Heart left ventricle (tissue), 13 donors: ENCODE measurements around the gene SLC22A23.

Experiments
- POLR2A ChIP-seq, 2 donors: fragments of 450-650 bp; IDR thresholded peaks; one replicate each; pipeline ENCODE4 v1.6.1; 2017; ENCODE audit warnings: antibody characterized with exemption in 2 of 2, mild to moderate bottlenecking in 2 of 2, moderate library complexity in 2 of 2
- TF ChIP-seq, protein P1 (sequence below), 12 donors: fragments of 200-600 bp; sonication (generic) in 4 of 12; IDR thresholded peaks; one replicate each; pipeline versions ENCODE4 v1.5.0 to v1.8.0; 2018 to 2022; ENCODE audit warnings: antibody characterized with exemption in 12 of 12, mild to moderate bottlenecking in 5 of 12
- donor health status: ischemic (EF 13 %, LVEDD 7.1; RV severe dilation, severe dysfunction).
- donor health status: DM: no; HTN: yes; CAD: no.
- donor health status: DM: no; HTN: no; CAD: no.
- donor health status: ischemic (EF 25% LVEDD 6.9; RV normal size, moderate dysfunction).
- donor health status: ischemic (EF 25% LVEDD 5.7; RV mildly dilated, moderate dysfunction).
- donor health status: ischemic (EF 35%, LVEDD 5.7; RV mildly dilated, moderate dysfunction).
- donor health status: nonischemic (EF 11% LVEDD 7.7; RV severe dilation, severe dysfunction).
- donor health status: DM: yes; HTN: yes; CAD: no.
- donor health status: PGD.
- donor health status: ischemic (EF 29% LVEDD 5.4; RV normal size, mild dysfunction).
- donor health status: nonischemic (EF 23%, LVEDD 6.1; RV moderate dilation, normal function).

DNA sequence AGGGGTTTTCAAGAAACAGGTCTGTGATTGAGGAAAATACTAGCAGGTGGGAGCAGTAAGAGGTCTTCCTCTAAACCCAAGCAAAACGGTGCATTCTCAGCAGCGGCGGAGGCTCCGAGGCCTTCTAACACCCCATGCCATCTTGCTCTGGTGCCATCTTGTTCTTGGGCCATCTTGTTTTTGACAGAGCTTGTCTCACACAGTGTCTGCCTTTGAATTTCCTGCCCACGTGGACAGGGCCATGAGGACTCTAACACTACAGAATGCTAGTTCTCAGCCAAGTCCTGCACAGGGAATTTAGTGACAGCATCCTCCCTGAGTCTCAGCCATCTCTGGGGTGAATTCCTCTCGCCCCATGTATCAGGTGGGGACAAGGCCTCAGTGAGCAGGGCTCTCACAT, 121.7 kb downstream of the SLC22A23 start:
- TF ChIP-seq, protein P1, sequence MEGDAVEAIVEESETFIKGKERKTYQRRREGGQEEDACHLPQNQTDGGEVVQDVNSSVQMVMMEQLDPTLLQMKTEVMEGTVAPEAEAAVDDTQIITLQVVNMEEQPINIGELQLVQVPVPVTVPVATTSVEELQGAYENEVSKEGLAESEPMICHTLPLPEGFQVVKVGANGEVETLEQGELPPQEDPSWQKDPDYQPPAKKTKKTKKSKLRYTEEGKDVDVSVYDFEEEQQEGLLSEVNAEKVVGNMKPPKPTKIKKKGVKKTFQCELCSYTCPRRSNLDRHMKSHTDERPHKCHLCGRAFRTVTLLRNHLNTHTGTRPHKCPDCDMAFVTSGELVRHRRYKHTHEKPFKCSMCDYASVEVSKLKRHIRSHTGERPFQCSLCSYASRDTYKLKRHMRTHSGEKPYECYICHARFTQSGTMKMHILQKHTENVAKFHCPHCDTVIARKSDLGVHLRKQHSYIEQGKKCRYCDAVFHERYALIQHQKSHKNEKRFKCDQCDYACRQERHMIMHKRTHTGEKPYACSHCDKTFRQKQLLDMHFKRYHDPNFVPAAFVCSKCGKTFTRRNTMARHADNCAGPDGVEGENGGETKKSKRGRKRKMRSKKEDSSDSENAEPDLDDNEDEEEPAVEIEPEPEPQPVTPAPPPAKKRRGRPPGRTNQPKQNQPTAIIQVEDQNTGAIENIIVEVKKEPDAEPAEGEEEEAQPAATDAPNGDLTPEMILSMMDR (IDR thresholded peaks at IDR 0.05), result no peak
- TF ChIP-seq POLR2A (IDR thresholded peaks at IDR 0.05), result no peak
